ENCODE data around the gene S100A14. TPM values are rescaled to one million over a fixed set of nuclear protein-coding genes. Genes with fewer than 3 reads are reported as not detected.

Gene S100A14
- total RNA-seq, 1 experiment from 2014 or later, result 2.1 TPM

GRCh38 chr1:153626477-153626903 lies 10.4 kb upstream of the S100A14 start:
- Mint-ChIP-seq H3K4me1 (peaks cover 56% of the 10 kb centered on the region), H3K27me3 (ENCODE audit: low read depth) (no peaks in the 10 kb centered on the region), H3K36me3 (peaks cover 25% of the 10 kb centered on the region), H3K9me3 (no peaks in the 10 kb centered on the region), H3K27ac (peak overlapping the region; percentile 93), H3K4me3 (peak overlapping the region; percentile 81)
- ATAC-seq, result no peak
- CTCF ChIA-PET, result interaction anchor here (1.3 to 5.1 kb wide), 24 partner anchors 14 to 160 kb away, joined by 3 to 230 read pairs (median 13); partner anchors contain the start of genes S100A14, S100A16, S100A6 and SNAPIN
- DNase-seq (ENCODE audit: low spot score), result no peak
- POLR2A ChIA-PET, result interaction anchor here (0.9 to 1.8 kb wide), 7 partner anchors 9 to 149 kb away, joined by 3 to 15 read pairs (median 5); partner anchors contain the start of genes S100A14, S100A16, S100A6 and SLC27A3
- TF ChIP-seq KAT7 (CRISPR knock-in tag; IDR thresholded peaks at IDR 0.05; ENCODE audit: borderline replicate concordance), result no peak

- H3K4me3 Mint-ChIP-seq, result no peak overlapping the region
- DNase-seq (ENCODE audit: low spot score) (no peak), ATAC-seq (no peak)
- peaks cover 56% of the 10 kb centered on the region for H3K4me1 Mint-ChIP-seq
- POLR2A ChIA-PET, result interaction anchor here (0.7 kb wide), 2 partner anchors 9 to 10 kb away, joined by 3 read pairs; partner anchors contain the start of gene CHTOP
- H3K36me3 Mint-ChIP-seq, result peaks cover 31% of the 10 kb centered on the region
- no peaks in the 10 kb centered on the region for H3K27me3 Mint-ChIP-seq (ENCODE audit: low read depth)
- H3K27ac Mint-ChIP-seq, result no peak overlapping the region
- no peaks in the 10 kb centered on the region for H3K9me3 Mint-ChIP-seq
- CTCF ChIA-PET, result interaction anchor here (2.5 kb wide), 1 partner anchor 53 kb away, joined by 13 read pairs; no protein-coding TSS in a partner anchor
- TF ChIP-seq CDX4 (CRISPR knock-in tag; IDR thresholded peaks at IDR 0.05; ENCODE audit: borderline replicate concordance), result no peak
- no peak for TF ChIP-seq AFF4 (CRISPR knock-in tag; IDR thresholded peaks at IDR 0.05; ENCODE audit: borderline replicate concordance)
- TF ChIP-seq ZNF512 (CRISPR knock-in tag; IDR thresholded peaks at IDR 0.05; ENCODE audit: borderline replicate concordance), result no peak
- no peak for TF ChIP-seq E2F1 (CRISPR knock-in tag; IDR thresholded peaks at IDR 0.05)
- TF ChIP-seq TCF7 (CRISPR knock-in tag; IDR thresholded peaks at IDR 0.05; ENCODE audit: low read depth), result no peak
- TF ChIP-seq ZNF423 (CRISPR knock-in tag; IDR thresholded peaks at IDR 0.05), result no peak
- TF ChIP-seq GRHL2 (CRISPR knock-in tag; IDR thresholded peaks at IDR 0.05; ENCODE audit: insufficient replicate concordance, severe bottlenecking), result no peak
- no peak for TF ChIP-seq ZNF425 (CRISPR knock-in tag; conservative IDR thresholded peaks at IDR 0.05)
- TF ChIP-seq ATF3 (CRISPR knock-in tag; conservative IDR thresholded peaks at IDR 0.05), result no peak
- no peak for TF ChIP-seq ZNF416 (CRISPR knock-in tag; IDR thresholded peaks at IDR 0.05)
- no peak for TF ChIP-seq RORB (CRISPR knock-in tag; IDR thresholded peaks at IDR 0.05)
- TF ChIP-seq HMGA2 (CRISPR knock-in tag; IDR thresholded peaks at IDR 0.05), result no peak
- no peak for TF ChIP-seq ARID4B (CRISPR knock-in tag; IDR thresholded peaks at IDR 0.05; ENCODE audit: borderline replicate concordance)
- TF ChIP-seq CREM (CRISPR knock-in tag; IDR thresholded peaks at IDR 0.05), result no peak
- TF ChIP-seq EMX1 (CRISPR knock-in tag; IDR thresholded peaks at IDR 0.05), result no peak
- no peak for TF ChIP-seq E2F4 (CRISPR knock-in tag; IDR thresholded peaks at IDR 0.05; ENCODE audit: borderline replicate concordance, low read depth)
These were observed 9.0 kb upstream of the S100A14 start for GRCh38 chr1:153624965-153625611.

Measured in WTC11 (cell line).